Activated CD4-positive, alpha-beta T cell treated with anti-CD3 and anti-CD28 coated beads for 36 hours (primary cell): Measurements from ENCODE around the gene POLA2. TPM values are rescaled to one million over a fixed set of nuclear protein-coding genes. Genes with fewer than 3 reads are reported as not detected.

Source experiments
- ATAC-seq: fragments of 200-7000 bp; cut with Tn5 transposase; one replicate; pipeline ENCODE4 v1.10.0; 2021; ENCODE audit warnings: mild to moderate bottlenecking, moderate library complexity
- CTCF ChIA-PET: fragments of 350-600 bp; sonication (Branson Sonifier 250); formaldehyde crosslinking; loops from one replicate; lab custom pipeline; 2021; ENCODE audit warnings: antibody characterized with exemption; lab: Charles Lee
- POLR2A ChIA-PET: fragments of 350-600 bp; sonication (Branson Sonifier 250); formaldehyde crosslinking; loops from one replicate; lab custom pipeline; 2021; ENCODE audit warnings: antibody characterized with exemption, inconsistent platforms; lab: Charles Lee
- DNase-seq: peaks from one replicate; pipeline ENCODE4 v3.0.0-alpha.2; 2020
- H3K27ac Mint-ChIP-seq: one replicate; pipeline ENCODE4 v1.8.0; 2021; ENCODE audit warnings: mixed read lengths
- H3K27me3 Mint-ChIP-seq: one replicate; pipeline ENCODE4 v1.8.0; 2021; ENCODE audit warnings: mixed read lengths
- H3K36me3 Mint-ChIP-seq: one replicate; pipeline ENCODE4 v1.8.0; 2021; ENCODE audit warnings: low read depth, mixed read lengths
- H3K4me1 Mint-ChIP-seq: one replicate; pipeline ENCODE4 v1.8.0; 2021; ENCODE audit warnings: mixed read lengths
- H3K4me3 Mint-ChIP-seq: one replicate; pipeline ENCODE4 v1.8.0; 2021; ENCODE audit warnings: mild to moderate bottlenecking, moderate library complexity, mixed read lengths
- H3K9me3 Mint-ChIP-seq: one replicate; pipeline ENCODE4 v1.8.0; 2021; ENCODE audit warnings: low read depth, mixed read lengths
- intact Hi-C, 2 experiments: fragments of 100-400 bp; cut with DNase I in 1 of 2; cut with micrococcal nuclease in 1 of 2; formaldehyde crosslinking; loops; one replicate each; pipeline versions ENCODE4 v1.14.2 to v1.15.1; 2022 to 2024; cut with DNase I, micrococcal nuclease
- total RNA-seq, 2 experiments: library from RNA; stranded (reverse); gene quantifications; one replicate each; pipeline ENCODE4 v1.2.3, GENCODE V29; 2021

POLA2 gene
- total RNA-seq, 2 experiments from 2014 or later, result 63.1 to 83.3 TPM

DNA sequence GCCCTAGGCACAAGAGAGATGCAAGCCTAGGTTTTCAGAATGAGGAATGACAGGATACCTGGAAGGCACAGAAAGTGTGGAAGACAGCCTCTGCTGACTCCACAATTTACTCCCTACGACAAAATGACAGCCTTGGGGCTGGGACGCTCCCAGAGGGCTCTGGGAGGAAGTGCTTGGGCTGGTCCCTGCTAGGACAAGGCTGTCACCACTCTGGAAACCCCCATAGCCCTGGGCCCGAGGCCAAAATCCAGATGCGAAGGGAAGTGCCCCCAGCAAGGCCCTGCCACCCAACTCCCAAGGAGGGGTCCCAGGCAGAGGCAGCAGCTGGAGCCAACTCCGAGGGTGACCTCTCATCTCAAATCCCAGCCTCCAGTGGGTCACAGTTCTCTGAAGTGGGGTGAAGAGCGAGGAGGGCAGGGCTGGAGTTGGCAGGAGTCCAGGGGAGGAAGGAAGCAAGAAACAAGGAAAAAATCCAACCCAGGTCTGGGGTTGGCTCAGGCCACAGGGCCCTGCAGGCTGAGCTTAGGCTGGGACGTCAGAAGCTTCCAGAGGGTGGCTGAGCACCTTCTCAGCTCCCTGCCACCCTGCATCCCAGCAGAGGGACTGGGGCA, 46.6 kb downstream of the POLA2 start:
- intact Hi-C loops, result no loop called here
- Mint-ChIP-seq H3K4me3 (no peak overlapping the region), H3K4me1 (no peaks in the 10 kb centered on the region), H3K9me3 (no peaks in the 10 kb centered on the region), H3K36me3 (peaks cover 6% of the 10 kb centered on the region), H3K27ac (no peak overlapping the region), H3K27me3 (peaks cover under 1% of the 10 kb centered on the region)
- CTCF ChIA-PET, result interaction anchor here (0.7 kb wide), 1 partner anchor 14 kb away, joined by 3 read pairs; no protein-coding TSS in a partner anchor
- no peak for ATAC-seq
- POLR2A ChIA-PET, result no interaction called here
- DNase-seq, result no peak

GRCh38 chr11:65309006-65309405, 47.2 kb downstream of the POLA2 start:
- H3K27ac Mint-ChIP-seq, result no peak overlapping the region
- DNase-seq, result no peak

DNA sequence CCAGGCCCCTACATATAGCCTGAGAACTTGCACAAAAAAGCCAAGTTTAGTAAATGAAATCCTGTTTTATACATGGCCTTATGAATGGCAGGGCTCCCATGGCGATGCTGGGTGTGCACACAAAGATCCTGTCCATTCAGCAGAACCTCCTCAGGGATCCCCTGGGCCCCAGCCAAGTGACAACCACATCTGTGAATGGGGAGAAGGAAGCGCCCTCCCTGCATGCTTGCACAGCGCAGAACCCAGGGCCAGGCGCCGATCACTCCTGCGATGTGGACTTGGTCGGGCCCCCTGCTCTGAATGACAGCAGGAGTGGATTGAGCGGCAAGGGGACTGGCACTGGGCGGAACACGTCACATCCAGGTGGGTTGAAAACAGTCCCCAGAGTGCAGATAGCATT, 48.5 kb downstream of the POLA2 start:
- peaks cover 8% of the 10 kb centered on the region for H3K4me1 Mint-ChIP-seq
- ChIA-PET CTCF (interaction anchor here (0.7 to 1.3 kb wide), 4 partner anchors 10 to 20 kb away, joined by 3 to 6 read pairs (median 5); no protein-coding TSS in a partner anchor), POLR2A (no interaction called here)
- no peak overlapping the region for H3K4me3 Mint-ChIP-seq
- ATAC-seq (no peak), DNase-seq (no peak)
- no peaks in the 10 kb centered on the region for H3K36me3 Mint-ChIP-seq
- no peak overlapping the region for H3K27ac Mint-ChIP-seq
- H3K27me3 Mint-ChIP-seq, result peaks cover 5% of the 10 kb centered on the region
- H3K9me3 Mint-ChIP-seq, result no peaks in the 10 kb centered on the region
- intact Hi-C loops, result loop anchor here in 1 of 2 experiments (5.0 kb wide), 1 partner anchor 103 kb away; no protein-coding TSS in a partner anchor

More at GRCh38 chr11:65309006-65309405, 47.2 kb downstream of the POLA2 start:
- H3K9me3 Mint-ChIP-seq, result no peaks in the 10 kb centered on the region
- no peak for ATAC-seq
- H3K4me3 Mint-ChIP-seq, result no peak overlapping the region
- peaks cover under 1% of the 10 kb centered on the region for H3K36me3 Mint-ChIP-seq
- ChIA-PET CTCF (interaction anchor here (0.6 to 1.3 kb wide), 4 partner anchors 15 to 541 kb away, joined by 3 read pairs; no protein-coding TSS in a partner anchor), POLR2A (no interaction called here)
- peaks cover 5% of the 10 kb centered on the region for H3K27me3 Mint-ChIP-seq
- intact Hi-C loops, result no loop called here
- peaks cover 5% of the 10 kb centered on the region for H3K4me1 Mint-ChIP-seq

DNA sequence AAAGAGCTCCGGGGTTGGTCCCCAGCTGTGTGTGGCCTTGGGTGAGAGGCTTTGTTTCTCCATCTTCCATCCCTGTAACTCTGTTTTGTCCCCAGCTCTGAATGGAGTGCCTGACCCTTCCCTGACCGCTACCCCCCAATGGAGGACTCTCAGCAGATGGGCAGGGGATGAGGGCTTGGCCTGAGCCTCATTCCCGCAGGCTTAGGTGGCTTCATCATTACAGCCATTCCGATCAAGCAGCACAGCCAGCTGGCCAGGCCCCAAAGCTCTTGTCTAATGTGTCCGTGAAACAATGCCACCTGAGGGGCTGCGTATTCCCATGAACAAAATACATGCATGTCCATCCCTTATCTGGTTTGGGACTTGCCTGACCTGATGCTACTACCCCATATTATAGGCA, 49.0 kb downstream of the POLA2 start:
- Mint-ChIP-seq H3K4me3 (no peak overlapping the region), H3K27me3 (peaks cover 5% of the 10 kb centered on the region), H3K27ac (no peak overlapping the region), H3K36me3 (no peaks in the 10 kb centered on the region), H3K4me1 (peaks cover 9% of the 10 kb centered on the region), H3K9me3 (no peaks in the 10 kb centered on the region)
- DNase-seq (no peak), ATAC-seq (no peak)
- CTCF ChIA-PET, result interaction anchor here (0.7 to 1.1 kb wide), 5 partner anchors 11 to 105 kb away, joined by 3 to 6 read pairs (median 4); no protein-coding TSS in a partner anchor
- intact Hi-C loops, result loop anchor here in 1 of 2 experiments (5.0 kb wide), 1 partner anchor 103 kb away; no protein-coding TSS in a partner anchor
- POLR2A ChIA-PET, result no interaction called here

DNA sequence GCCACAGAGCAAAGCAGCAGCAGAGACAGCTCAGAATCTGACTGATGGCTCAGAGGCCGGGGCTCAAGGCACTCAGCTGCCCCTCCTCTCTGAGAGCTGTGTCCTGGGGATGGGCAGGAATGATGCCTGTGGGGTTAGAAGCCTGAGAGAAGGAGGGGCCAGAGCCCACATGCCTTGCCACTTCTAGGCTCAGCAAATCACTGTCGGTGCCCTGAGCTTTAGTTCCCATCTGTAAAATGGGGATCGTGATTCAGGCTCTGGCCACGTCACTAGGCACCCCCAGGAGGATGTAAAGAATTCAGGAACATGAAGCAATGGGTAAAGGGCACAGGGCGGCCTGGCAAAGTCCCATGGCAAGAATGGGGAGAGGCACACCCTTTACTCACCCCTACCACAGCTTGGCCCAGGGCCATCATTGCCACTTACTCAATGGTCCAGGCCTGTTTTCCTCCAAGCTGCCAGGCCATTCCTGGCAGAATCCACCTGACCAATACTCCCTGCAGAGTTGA, 49.5 kb downstream of the POLA2 start:
- H3K9me3 Mint-ChIP-seq, result no peaks in the 10 kb centered on the region
- no peaks in the 10 kb centered on the region for H3K36me3 Mint-ChIP-seq
- no peak overlapping the region for H3K27ac Mint-ChIP-seq
- intact Hi-C loops, result loop anchor here in 1 of 2 experiments (5.0 kb wide), 1 partner anchor 104 kb away; no protein-coding TSS in a partner anchor
- ATAC-seq (no peak), DNase-seq (no peak)
- H3K4me3 Mint-ChIP-seq, result no peak overlapping the region
- ChIA-PET POLR2A (no interaction called here), CTCF (interaction anchor here (0.7 to 1.1 kb wide), 5 partner anchors 11 to 105 kb away, joined by 3 to 6 read pairs (median 4); no protein-coding TSS in a partner anchor)
- H3K27me3 Mint-ChIP-seq, result peaks cover 5% of the 10 kb centered on the region
- peaks cover 11% of the 10 kb centered on the region for H3K4me1 Mint-ChIP-seq

- ChIA-PET POLR2A (interaction anchor here (1.0 kb wide), 2 partner anchors 81 to 192 kb away, joined by 3 to 5 read pairs; partner anchors contain the start of genes FAU and MRPL49), CTCF (interaction anchor here (0.6 to 4.3 kb wide), 26 partner anchors 9 to 641 kb away, joined by 3 to 87 read pairs (median 5); partner anchors contain the start of genes DPF2 and POLA2)
- H3K27ac Mint-ChIP-seq, result no peak within 1 kb of the TSS
- ATAC-seq (peak; percentile 90), DNase-seq (peak; percentile 87)
- peaks cover 11% of the 10 kb centered on the region for H3K4me1 Mint-ChIP-seq
- intact Hi-C loops, result loop anchor here (1.0 to 5.0 kb wide), 12 partner anchors 19 to 302 kb away; partner anchors contain the start of genes ARL2 (in 1 of the 2), DPF2 (in 1 of the 2), POLA2 (in 1 of the 2) and SYVN1 (in 1 of the 2)
- no peaks in the 10 kb centered on the region for H3K9me3 Mint-ChIP-seq
- H3K36me3 Mint-ChIP-seq, result no peaks in the 10 kb centered on the region
- peaks cover 5% of the 10 kb centered on the region for H3K27me3 Mint-ChIP-seq
- H3K4me3 Mint-ChIP-seq, result peak within 1 kb of the TSS; percentile 73
Measured at GRCh38 chr11:65314501-65315203, 52.9 kb downstream of the POLA2 start, which contains the start of gene CDC42EP2. TSS of gene CDC42EP2 (plus strand) at chr11:65314866. CDS start at chr11:65320899, 6,033 bp downstream.

- DNase-seq, result peak; percentile 91
- peaks cover 11% of the 10 kb centered on the region for H3K4me1 Mint-ChIP-seq
- ATAC-seq, result peak; percentile 67
- no peaks in the 10 kb centered on the region for H3K9me3 Mint-ChIP-seq
- no peak overlapping the region for H3K27ac Mint-ChIP-seq
- ChIA-PET CTCF (interaction anchor here (0.6 to 4.3 kb wide), 31 partner anchors 10 to 641 kb away, joined by 3 to 87 read pairs (median 5); partner anchors contain the start of genes DPF2 and POLA2), POLR2A (interaction anchor here (1.0 to 1.4 kb wide), 5 partner anchors 15 to 193 kb away, joined by 3 to 6 read pairs (median 5); partner anchors contain the start of genes FAU, MRPL49 and POLA2)
- peaks cover 5% of the 10 kb centered on the region for H3K27me3 Mint-ChIP-seq
- no peaks in the 10 kb centered on the region for H3K36me3 Mint-ChIP-seq
- H3K4me3 Mint-ChIP-seq, result peak overlapping the region; percentile 73
- intact Hi-C loops, result loop anchor here (1.0 to 5.0 kb wide), 10 partner anchors 18 to 303 kb away; partner anchors contain the start of genes ARL2 (in 1 of the 2), DPF2 (in 1 of the 2), POLA2 (in 1 of the 2) and SYVN1 (in 1 of the 2)
Measured at GRCh38 chr11:65315204-65315865, 53.6 kb downstream of the POLA2 start.

- no peaks in the 10 kb centered on the region for H3K36me3 Mint-ChIP-seq
- intact Hi-C loops, result loop anchor here (1.0 to 5.0 kb wide), 10 partner anchors 17 to 304 kb away; partner anchors contain the start of genes ARL2 (in 1 of the 2), DPF2 (in 1 of the 2), POLA2 (in 1 of the 2) and SYVN1 (in 1 of the 2)
- no peak overlapping the region for H3K27ac Mint-ChIP-seq
- ChIA-PET CTCF (interaction anchor here (0.6 to 4.3 kb wide), 33 partner anchors 10 to 463 kb away, joined by 3 to 87 read pairs (median 5); partner anchors contain the start of genes DPF2 and POLA2), POLR2A (interaction anchor here (1.2 to 1.4 kb wide), 3 partner anchors 14 to 54 kb away, joined by 5 to 6 read pairs (median 5); partner anchors contain the start of gene POLA2)
- peaks cover 5% of the 10 kb centered on the region for H3K27me3 Mint-ChIP-seq
- H3K4me1 Mint-ChIP-seq, result peaks cover 11% of the 10 kb centered on the region
- no peaks in the 10 kb centered on the region for H3K9me3 Mint-ChIP-seq
- no peak for ATAC-seq
- H3K4me3 Mint-ChIP-seq, result peak overlapping the region; percentile 73
- DNase-seq, result no peak
Measured at GRCh38 chr11:65315866-65316226, 54.1 kb downstream of the POLA2 start.

DNA sequence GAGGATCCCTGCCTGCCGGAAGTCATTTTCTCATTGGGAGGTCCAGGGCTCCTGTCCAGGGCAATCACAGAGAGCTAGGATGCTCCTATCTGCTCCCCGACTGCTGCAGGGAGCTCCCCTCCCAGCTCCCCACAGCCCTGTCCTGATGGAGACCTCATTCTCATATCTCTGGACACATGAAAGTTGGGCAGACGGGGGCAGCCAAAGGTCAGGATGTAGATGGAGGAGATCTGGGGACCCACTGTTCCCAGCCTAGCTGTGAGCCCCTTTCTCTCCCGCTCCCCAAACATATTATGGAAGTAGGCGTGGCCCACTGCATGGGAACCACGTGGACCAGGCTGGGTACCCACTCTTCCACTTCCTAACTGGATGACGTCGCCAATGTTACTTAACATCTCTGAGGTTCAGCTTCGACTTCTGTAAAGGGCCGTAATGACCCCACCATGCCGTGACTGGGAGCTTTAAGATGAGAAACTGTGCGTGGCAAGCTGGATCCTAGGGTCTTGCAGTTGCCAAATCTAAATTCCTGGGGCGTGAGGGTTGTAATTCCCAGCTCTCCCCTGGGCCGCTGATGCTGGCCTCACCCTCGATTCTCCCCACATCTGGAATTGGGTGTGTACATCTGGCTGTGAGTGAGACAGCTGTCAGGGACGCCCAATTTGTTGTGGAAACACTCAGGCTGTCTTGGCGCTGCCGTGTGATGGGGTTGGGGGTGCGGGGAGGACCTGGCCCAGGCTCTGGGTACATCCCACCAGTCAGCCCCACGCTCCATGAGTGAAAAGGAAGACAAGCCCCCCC, 54.7 kb downstream of the POLA2 start:
- Mint-ChIP-seq H3K4me3 (peak overlapping the region; percentile 73), H3K36me3 (no peaks in the 10 kb centered on the region)
- intact Hi-C loops, result loop anchor here (5.0 kb wide), 2 partner anchors 39 to 304 kb away; partner anchors contain the start of gene ARL2 (in 1 of the 2)

More for the DNA sequence above, 54.7 kb downstream of the POLA2 start:
- H3K9me3 Mint-ChIP-seq, result no peaks in the 10 kb centered on the region
- H3K27ac Mint-ChIP-seq, result no peak overlapping the region
- ATAC-seq (no peak), DNase-seq (no peak)
- peaks cover 11% of the 10 kb centered on the region for H3K4me1 Mint-ChIP-seq
- peaks cover 5% of the 10 kb centered on the region for H3K27me3 Mint-ChIP-seq
- ChIA-PET CTCF (interaction anchor here (0.5 to 4.3 kb wide), 34 partner anchors 8 to 473 kb away, joined by 3 to 87 read pairs (median 4); partner anchors contain the start of genes DPF2 and POLA2), POLR2A (interaction anchor here (1.2 to 1.4 kb wide), 3 partner anchors 13 to 55 kb away, joined by 5 to 6 read pairs (median 5); partner anchors contain the start of gene POLA2)
